SK-N-SH (cell line): Measurements from ENCODE around the gene SDK1. TPM values are rescaled to one million over a fixed set of nuclear protein-coding genes. Genes with fewer than 3 reads are reported as not detected.

Experiments used
- CTCF ChIA-PET: fragments of 300-600, 350-600 bp; formaldehyde crosslinking; extraction: SDS; loops from one replicate; lab custom pipeline; 2021; lab: Yijun Ruan, JAX
- POLR2A ChIA-PET: fragments of 350-600 bp; sonication (Branson Sonifier 250); formaldehyde crosslinking; extraction: SDS; loops from one replicate; lab custom pipeline; 2020; ENCODE audit warnings: antibody characterized with exemption, inconsistent platforms; lab: Yijun Ruan, JAX
- DNase-seq: peaks from one replicate; pipeline ENCODE4 v3.0.0; 2012
- H2AFZ ChIP-seq: fragments of 200-600 bp; sonication (generic); 2 replicates; pipeline ENCODE4 v1.8.1; 2016; ENCODE audit warnings: antibody characterized with exemption, mild to moderate bottlenecking, low read depth
- H3F3A ChIP-seq: fragments of 200-600 bp; sonication (generic); replicated peaks from 2 replicates; pipeline ENCODE3; 2016; ENCODE audit warnings: antibody characterized with exemption, mild to moderate bottlenecking; ENCODE audit not compliant: insufficient read depth
- H3K27ac ChIP-seq, 2 experiments: fragments of 200-500 bp in 1 of 2; fragments of 200-600 bp in 1 of 2; sonication (Bioruptor generic) in 1 of 2; sonication (generic), shearing (Covaris generic) in 1 of 2; 2 replicates each; pipeline versions ENCODE4 v1.5.1 to v1.6.1; 2014 to 2016; ENCODE audit warnings: low read depth in 2 of 2, inconsistent platforms in 1 of 2, low read length in 1 of 2, mild to moderate bottlenecking in 1 of 2, mixed read lengths in 1 of 2
- H3K27me3 ChIP-seq: fragments of 200-600 bp; sonication (generic), shearing (Covaris generic); 2 replicates; pipeline ENCODE4 v1.6.1; 2016; ENCODE audit warnings: mixed run types; ENCODE audit not compliant: insufficient read depth
- H3K36me3 ChIP-seq, 2 experiments: fragments of 200-500 bp in 1 of 2; fragments of 200-600 bp in 1 of 2; sonication (Bioruptor generic) in 1 of 2; sonication (generic) in 1 of 2; replicated peaks in 1 of 2; 2 replicates each; pipeline versions ENCODE3 to v1.5.1; 2014 to 2016; ENCODE audit warnings: low read length in 1 of 2, mild to moderate bottlenecking in 1 of 2; ENCODE audit not compliant: insufficient read depth in 2 of 2, control insufficient read depth in 1 of 2
- H3K4me1 ChIP-seq, 2 experiments: fragments of 200-500 bp in 1 of 2; fragments of 200-600 bp in 1 of 2; sonication (Bioruptor generic) in 1 of 2; sonication (generic), shearing (Covaris generic) in 1 of 2; 2 replicates each; pipeline versions ENCODE4 v1.5.1 to v1.6.1; 2014 to 2016; ENCODE audit warnings: low read depth in 1 of 2, low read length in 1 of 2, mixed run types in 1 of 2; ENCODE audit not compliant: insufficient read depth in 2 of 2, control insufficient read depth in 1 of 2
- H3K4me2 ChIP-seq: fragments of 200-600 bp; sonication (generic), shearing (Covaris generic); 2 replicates; pipeline ENCODE4 v1.6.1; 2017; ENCODE audit warnings: mixed run types
- H3K4me3 ChIP-seq, 2 experiments: fragments of 200-500 bp in 1 of 2; fragments of 200-600 bp in 1 of 2; sonication (Bioruptor generic) in 1 of 2; sonication (generic), shearing (Covaris generic) in 1 of 2; 2 replicates each; pipeline versions ENCODE4 v1.5.1 to v1.8.1; 2014 to 2016; ENCODE audit warnings: low read depth in 2 of 2, inconsistent platforms in 1 of 2, low read length in 1 of 2, mild to moderate bottlenecking in 1 of 2, mixed read lengths in 1 of 2, moderate library complexity in 1 of 2
- H3K79me2 ChIP-seq: fragments of 200-600 bp; sonication (generic); 2 replicates; pipeline ENCODE4 v1.8.1; 2017; ENCODE audit warnings: mild to moderate bottlenecking; ENCODE audit not compliant: insufficient read depth
- H3K9ac ChIP-seq: fragments of 200-600 bp; sonication (generic); 2 replicates; pipeline ENCODE4 v1.6.1; 2017; ENCODE audit warnings: mixed run types
- H3K9me2 ChIP-seq: fragments of 200-600 bp; sonication (generic); 2 replicates; pipeline ENCODE4 v1.6.1; 2017; ENCODE audit warnings: mixed run types
- H3K9me3 ChIP-seq: fragments of 200-600 bp; sonication (generic); 2 replicates; pipeline ENCODE4 v1.6.1; 2017; ENCODE audit warnings: mixed run types, mild to moderate bottlenecking, moderate library complexity
- H4K20me1 ChIP-seq: fragments of 200-600 bp; sonication (generic); 2 replicates; pipeline ENCODE4 v1.6.1; 2017; ENCODE audit warnings: mild to moderate bottlenecking, mixed run types; ENCODE audit not compliant: insufficient read depth
- CHD2 ChIP-seq: fragments of 150-350 bp; IDR thresholded peaks from 2 replicates; pipeline ENCODE4 v1.6.1; 2018; ENCODE audit warnings: low read length; ENCODE audit not compliant: partially characterized antibody
- ELF1 ChIP-seq: IDR thresholded peaks from 2 replicates; pipeline ENCODE4 v1.4.0; 2012
- EZH2phosphoT487 ChIP-seq: fragments of 200-600 bp; sonication (generic); IDR thresholded peaks from 2 replicates; pipeline ENCODE4 v1.6.1; 2017; ENCODE audit warnings: low read depth, mixed run types, mild to moderate bottlenecking, antibody characterized with exemption, moderate library complexity, borderline replicate concordance
- FOXJ3 ChIP-seq: sonication (generic); formaldehyde crosslinking; IDR thresholded peaks from 2 replicates; pipeline ENCODE4 v1.5.1; 2020; ENCODE audit warnings: mild to moderate bottlenecking, missing genetic modification reagents
- GABPA ChIP-seq: IDR thresholded peaks from 2 replicates; pipeline ENCODE4 v1.4.0; 2012; ENCODE audit warnings: low read depth, mild to moderate bottlenecking
- JUND ChIP-seq: IDR thresholded peaks from 2 replicates; pipeline ENCODE4 v1.4.0; 2012
- MAX ChIP-seq: IDR thresholded peaks from 2 replicates; pipeline ENCODE4 v1.4.0; 2012; ENCODE audit warnings: low read depth
- MEF2A ChIP-seq: IDR thresholded peaks from 2 replicates; pipeline ENCODE4 v1.4.0; 2012; ENCODE audit warnings: low read depth, borderline replicate concordance
- NFIC ChIP-seq: IDR thresholded peaks from 2 replicates; pipeline ENCODE4 v1.4.0; 2012; ENCODE audit warnings: borderline replicate concordance
- POLR2AphosphoS5 ChIP-seq: IDR thresholded peaks from 2 replicates; pipeline ENCODE4 v1.6.1; 2012; ENCODE audit warnings: low read depth, low read length
- RAD21 ChIP-seq: IDR thresholded peaks from 2 replicates; pipeline ENCODE4 v1.6.1; 2012; ENCODE audit warnings: mild to moderate bottlenecking, low read length
- REST ChIP-seq: IDR thresholded peaks from 2 replicates; pipeline ENCODE4 v1.6.1; 2012; ENCODE audit warnings: mild to moderate bottlenecking, low read depth, low read length, moderate library complexity
- RFX5 ChIP-seq: IDR thresholded peaks from 2 replicates; pipeline ENCODE4 v1.6.1; 2012; ENCODE audit warnings: mild to moderate bottlenecking, improper control_type of control experiment, low read length
- RXRA ChIP-seq: IDR thresholded peaks from 2 replicates; pipeline ENCODE4 v1.4.0; 2012; ENCODE audit warnings: low read depth, mild to moderate bottlenecking, borderline replicate concordance
- SIN3A ChIP-seq: IDR thresholded peaks from 2 replicates; pipeline ENCODE4 v1.6.1; 2012; ENCODE audit warnings: low read depth, mild to moderate bottlenecking, low read length, moderate library complexity, borderline replicate concordance
- TAF1 ChIP-seq: IDR thresholded peaks from 2 replicates; pipeline ENCODE4 v1.6.1; 2012; ENCODE audit warnings: low read depth, mild to moderate bottlenecking, low read length, moderate library complexity, borderline replicate concordance
- USF2 ChIP-seq: fragments of 150-350 bp; IDR thresholded peaks from 2 replicates; pipeline ENCODE4 v1.6.1; 2017; ENCODE audit warnings: antibody characterized with exemption, low read length, low read depth, borderline replicate concordance
- YY1 ChIP-seq: IDR thresholded peaks from 2 replicates; pipeline ENCODE4 v1.4.0; 2012; ENCODE audit warnings: low read depth, mild to moderate bottlenecking
- WGBS: methylation state at CpG from one replicate; pipeline ENCODE4 v1.1.6; 2017; ENCODE audit warnings: low lambda C conversion rate; 5-methylcytosine and 5-hydroxymethylcytosine counted together
- polyA plus RNA-seq, 3 experiments: library from polyadenylated mRNA; depleted of rRNA; stranded (reverse); fragments of >200 nt; gene quantifications; 2 replicates each; pipeline ENCODE4 v1.2.3, GENCODE V29; 2012
- TF ChIP-seq, protein P1 (sequence below): IDR thresholded peaks from 2 replicates; pipeline ENCODE4 v1.4.0; 2012; ENCODE audit warnings: low read depth, borderline replicate concordance

SDK1 gene
- polyA plus RNA-seq, 1 of the 3 experiments (the other 2 are of a cell fraction): 1.2 TPM

DNA sequence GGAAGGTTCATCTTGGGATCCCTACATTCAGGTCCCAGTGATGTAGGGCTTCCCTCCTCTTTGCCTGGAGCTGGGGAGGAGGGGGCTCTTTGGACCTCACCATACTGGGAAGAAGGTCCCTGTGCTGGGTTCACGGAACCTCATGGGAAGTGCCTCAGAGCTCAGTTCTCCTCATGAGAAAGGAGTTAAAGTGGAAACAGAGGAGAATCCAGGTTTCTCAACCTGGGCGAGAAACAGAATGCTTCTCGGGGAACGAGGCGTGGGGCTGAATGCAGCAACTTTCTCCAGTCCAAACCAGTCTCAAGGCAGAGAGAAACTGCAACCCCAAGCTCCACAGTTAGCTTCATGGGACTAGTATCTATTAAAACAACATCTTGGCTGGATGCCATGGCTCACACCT is 998.4 kb downstream of the SDK1 start:
- Histone ChIP-seq H3K27me3 (no peaks in the 10 kb centered on the region), H3K9ac (no peak overlapping the region), H3K4me1 (no peaks in the 10 kb centered on the region), H3K4me2 (no peak overlapping the region), H3K27ac (no peak overlapping the region), H3K79me2 (no peaks in the 10 kb centered on the region), H3K36me3 (no peaks in the 10 kb centered on the region), H4K20me1 (no peaks in the 10 kb centered on the region), H3F3A (no peaks in the 10 kb centered on the region), H3K4me3 (no peak overlapping the region), H2AFZ (no peak overlapping the region), H3K9me2 (no peaks in the 10 kb centered on the region), H3K9me3 (no peaks in the 10 kb centered on the region; the same call in 1 of the 2 replicates)
- no peak for DNase-seq
- ChIA-PET POLR2A (no interaction called here), CTCF (interaction anchor here (0.7 kb wide), 1 partner anchor 75 kb away, joined by 3 read pairs; no protein-coding TSS in a partner anchor)
- TF ChIP-seq NFIC (no peak), ELF1 (no peak), MAX (no peak), USF2 (no peak), MEF2A (no peak), JUND (no peak), RXRA (no peak), YY1 (no peak), RFX5 (no peak), GABPA (no peak), FOXJ3 (CRISPR knock-in tag) (no peak), REST (no peak), POLR2AphosphoS5 (no peak), TAF1 (no peak)
- WGBS: 44% methylated on average over 5 of the region's 5 CpGs

- H3K4me3 ChIP-seq: no peak overlapping the region
- no peaks in the 10 kb centered on the region for H3F3A ChIP-seq
- H3K79me2 ChIP-seq: no peaks in the 10 kb centered on the region
- no peak overlapping the region for H3K4me2 ChIP-seq
- 52% methylated on average over 19 of the region's 19 CpGs for WGBS
- H3K9me3 ChIP-seq: no peaks in the 10 kb centered on the region
- no peaks in the 10 kb centered on the region for H3K36me3 ChIP-seq
- no peaks in the 10 kb centered on the region; a peak in 1 of 4 replicates for H3K4me1 ChIP-seq
- no peak overlapping the region for H2AFZ ChIP-seq
- H4K20me1 ChIP-seq: no peaks in the 10 kb centered on the region
- no peaks in the 10 kb centered on the region for H3K27me3 ChIP-seq
- no peak overlapping the region for H3K9ac ChIP-seq
- H3K9me2 ChIP-seq: no peaks in the 10 kb centered on the region
- ChIA-PET CTCF (no interaction called here), POLR2A (no interaction called here)
- TF ChIP-seq RAD21 (no peak), YY1 (no peak), CHD2 (no peak), RFX5 (no peak), SIN3A (no peak), EZH2phosphoT487 (no peak)
- TF ChIP-seq, protein P1, sequence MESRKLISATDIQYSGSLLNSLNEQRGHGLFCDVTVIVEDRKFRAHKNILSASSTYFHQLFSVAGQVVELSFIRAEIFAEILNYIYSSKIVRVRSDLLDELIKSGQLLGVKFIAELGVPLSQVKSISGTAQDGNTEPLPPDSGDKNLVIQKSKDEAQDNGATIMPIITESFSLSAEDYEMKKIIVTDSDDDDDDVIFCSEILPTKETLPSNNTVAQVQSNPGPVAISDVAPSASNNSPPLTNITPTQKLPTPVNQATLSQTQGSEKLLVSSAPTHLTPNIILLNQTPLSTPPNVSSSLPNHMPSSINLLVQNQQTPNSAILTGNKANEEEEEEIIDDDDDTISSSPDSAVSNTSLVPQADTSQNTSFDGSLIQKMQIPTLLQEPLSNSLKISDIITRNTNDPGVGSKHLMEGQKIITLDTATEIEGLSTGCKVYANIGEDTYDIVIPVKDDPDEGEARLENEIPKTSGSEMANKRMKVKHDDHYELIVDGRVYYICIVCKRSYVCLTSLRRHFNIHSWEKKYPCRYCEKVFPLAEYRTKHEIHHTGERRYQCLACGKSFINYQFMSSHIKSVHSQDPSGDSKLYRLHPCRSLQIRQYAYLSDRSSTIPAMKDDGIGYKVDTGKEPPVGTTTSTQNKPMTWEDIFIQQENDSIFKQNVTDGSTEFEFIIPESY: no peak
- DNase-seq: no peak
- H3K27ac ChIP-seq: no peak overlapping the region
Observed at GRCh38 chr7:4302203-4302905, 1001.3 kb downstream of the SDK1 start.
